ENCODE results near the gene TNFSF13B.

DNA sequence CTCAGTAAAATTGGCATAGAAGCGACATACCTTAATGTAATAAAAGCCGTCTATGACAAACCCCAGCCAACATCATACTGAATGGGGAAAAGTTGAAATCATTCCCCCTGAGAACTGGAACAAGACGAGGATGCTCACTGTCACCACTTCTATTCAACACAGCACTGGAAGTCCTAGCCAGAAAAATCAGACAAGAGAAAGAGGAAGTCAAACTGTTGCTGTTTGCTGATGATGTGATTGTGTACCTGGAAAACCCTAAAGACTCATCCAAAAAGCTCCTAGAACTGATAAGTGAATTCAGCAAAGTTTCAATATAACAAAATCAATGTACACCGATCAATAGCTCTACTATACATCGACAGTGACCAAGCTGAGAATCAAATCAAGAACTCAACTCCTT lies 63.3 kb downstream of the TNFSF13B start:
- TF ChIP-seq, protein P1, sequence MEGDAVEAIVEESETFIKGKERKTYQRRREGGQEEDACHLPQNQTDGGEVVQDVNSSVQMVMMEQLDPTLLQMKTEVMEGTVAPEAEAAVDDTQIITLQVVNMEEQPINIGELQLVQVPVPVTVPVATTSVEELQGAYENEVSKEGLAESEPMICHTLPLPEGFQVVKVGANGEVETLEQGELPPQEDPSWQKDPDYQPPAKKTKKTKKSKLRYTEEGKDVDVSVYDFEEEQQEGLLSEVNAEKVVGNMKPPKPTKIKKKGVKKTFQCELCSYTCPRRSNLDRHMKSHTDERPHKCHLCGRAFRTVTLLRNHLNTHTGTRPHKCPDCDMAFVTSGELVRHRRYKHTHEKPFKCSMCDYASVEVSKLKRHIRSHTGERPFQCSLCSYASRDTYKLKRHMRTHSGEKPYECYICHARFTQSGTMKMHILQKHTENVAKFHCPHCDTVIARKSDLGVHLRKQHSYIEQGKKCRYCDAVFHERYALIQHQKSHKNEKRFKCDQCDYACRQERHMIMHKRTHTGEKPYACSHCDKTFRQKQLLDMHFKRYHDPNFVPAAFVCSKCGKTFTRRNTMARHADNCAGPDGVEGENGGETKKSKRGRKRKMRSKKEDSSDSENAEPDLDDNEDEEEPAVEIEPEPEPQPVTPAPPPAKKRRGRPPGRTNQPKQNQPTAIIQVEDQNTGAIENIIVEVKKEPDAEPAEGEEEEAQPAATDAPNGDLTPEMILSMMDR (conservative IDR thresholded peaks at IDR 0.05; ENCODE audit: low read length), result no peak
- TF ChIP-seq EZH2phosphoT487 (IDR thresholded peaks at IDR 0.05; ENCODE audit: borderline replicate concordance, low read depth, low read length), result no peak

All from OCI-LY7 (cell line).